Stimulated activated CD4-positive, alpha-beta T cell treated with anti-CD3 and anti-CD28 coated beads, TNF-alpha, amount 100 ng/mL, for 4 hours (primary cell): ENCODE measurements around the gene SLC35B2.
A peak's percentile ranks its signal among the peaks of the same experiment; 100 is the strongest.

Experiments used
- DNase-seq, 3 experiments: peaks; one replicate each; pipeline ENCODE4 v3.0.0-alpha.2; 2020; ENCODE audit warnings: low read depth in 3 of 3

Gene SLC35B2

GRCh38 chr6:44268095-44268628 lies 10.8 kb upstream of the SLC35B2 start:
- DNase-seq, result peak in 1 of 3 experiments; percentile 36

- no peak for DNase-seq
These were observed 9.9 kb upstream of the SLC35B2 start for GRCh38 chr6:44267252-44267651.

- DNase-seq, result no peak
These were observed 9.0 kb upstream of the SLC35B2 start for GRCh38 chr6:44266347-44266746.

- DNase-seq, result no peak
These were observed 8.4 kb upstream of the SLC35B2 start for GRCh38 chr6:44265722-44266233.

GRCh38 chr6:44265007-44265721 lies 7.8 kb upstream of the SLC35B2 start, which contains the start of gene NFKBIE:
Gene NFKBIE (minus strand): TSS chr6:44265551. CDS start chr6:44265346, 205 bp downstream.
- DNase-seq, result peak; percentile 94 to 97 (median 97)

- DNase-seq, result no peak
These were observed 7.1 kb upstream of the SLC35B2 start for GRCh38 chr6:44264154-44265006.

- peak in 1 of 3 experiments; percentile 30 for DNase-seq
These were observed 6.2 kb upstream of the SLC35B2 start for GRCh38 chr6:44263354-44264100.

- DNase-seq, result no peak
These were observed 5.4 kb upstream of the SLC35B2 start for GRCh38 chr6:44262467-44263353.

- DNase-seq, result no peak
These were observed 4.3 kb upstream of the SLC35B2 start for GRCh38 chr6:44261581-44261980.

GRCh38 chr6:44260451-44261297 lies 3.3 kb upstream of the SLC35B2 start:
- DNase-seq, result no peak

GRCh38 chr6:44260011-44260410 lies 2.7 kb upstream of the SLC35B2 start:
- no peak for DNase-seq

- no peak for DNase-seq
These were observed 1.6 kb upstream of the SLC35B2 start for GRCh38 chr6:44258921-44259320.

GRCh38 chr6:44258325-44258863 lies 1.1 kb upstream of the SLC35B2 start:
- no peak for DNase-seq

- no peak for DNase-seq
These were observed 511 bp upstream of the SLC35B2 start for GRCh38 chr6:44257753-44258324.

- no peak for DNase-seq
These were observed 628 bp downstream of the SLC35B2 start for GRCh38 chr6:44256775-44257024.

GRCh38 chr6:44255871-44256774 lies 1.2 kb downstream of the SLC35B2 start:
- DNase-seq, result no peak

- no peak for DNase-seq
These were observed 2.1 kb downstream of the SLC35B2 start for GRCh38 chr6:44255105-44255808.
